Eye (tissue), 1 donor: Measurements from ENCODE around the gene SYT2.
A peak's percentile ranks its signal among the peaks of the same experiment; 100 is the strongest.

ENCODE experiments used
- DNase-seq: peaks from one replicate; pipeline ENCODE4 v3.0.0-alpha.2; 2015

Gene SYT2

GRCh38 chr1:202703191-202703590, 7.1 kb downstream of the SYT2 start:
- DNase-seq: no peak

- no peak for DNase-seq
These were observed 8.2 kb downstream of the SYT2 start for GRCh38 chr1:202702088-202702487.

- no peak for DNase-seq
These were observed 9.1 kb downstream of the SYT2 start for GRCh38 chr1:202701200-202701599.

- no peak for DNase-seq
These were observed 10.2 kb downstream of the SYT2 start for GRCh38 chr1:202700061-202700460.

GRCh38 chr1:202698276-202698675, 12.0 kb downstream of the SYT2 start:
- DNase-seq: no peak

- DNase-seq: peak; percentile 25
These were observed 13.2 kb downstream of the SYT2 start for GRCh38 chr1:202697038-202697437.

GRCh38 chr1:202694314-202694713, 15.9 kb downstream of the SYT2 start:
- no peak for DNase-seq

- peak; percentile 92 for DNase-seq
These were observed 17.2 kb downstream of the SYT2 start for GRCh38 chr1:202692959-202693555.

GRCh38 chr1:202691816-202692215, 18.4 kb downstream of the SYT2 start:
- DNase-seq: no peak

GRCh38 chr1:202689493-202690342, 20.5 kb downstream of the SYT2 start:
- peak; percentile 75 for DNase-seq

- peak; percentile 39 for DNase-seq
These were observed 21.2 kb downstream of the SYT2 start for GRCh38 chr1:202689082-202689481.

- DNase-seq: no peak
These were observed 21.9 kb downstream of the SYT2 start for GRCh38 chr1:202688401-202688800.

- DNase-seq: no peak
These were observed 22.5 kb downstream of the SYT2 start for GRCh38 chr1:202687798-202688197.

- no peak for DNase-seq
These were observed 22.9 kb downstream of the SYT2 start for GRCh38 chr1:202687370-202687769.

GRCh38 chr1:202685641-202686040, 24.6 kb downstream of the SYT2 start:
- no peak for DNase-seq

- DNase-seq: no peak
These were observed 25.5 kb downstream of the SYT2 start for GRCh38 chr1:202684716-202685115.

GRCh38 chr1:202683029-202683428, 27.2 kb downstream of the SYT2 start:
- no peak for DNase-seq

GRCh38 chr1:202682477-202682876, 27.8 kb downstream of the SYT2 start:
- DNase-seq: no peak

- DNase-seq: no peak
These were observed 28.4 kb downstream of the SYT2 start for GRCh38 chr1:202681736-202682420.

- no peak for DNase-seq
These were observed 29.5 kb downstream of the SYT2 start for GRCh38 chr1:202680586-202681352.

GRCh38 chr1:202679406-202680177, 30.7 kb downstream of the SYT2 start:
- no peak for DNase-seq

- DNase-seq: no peak
These were observed 32.8 kb downstream of the SYT2 start for GRCh38 chr1:202677433-202677832.
